ENCODE results near the gene CNEP1R1.

DNA sequence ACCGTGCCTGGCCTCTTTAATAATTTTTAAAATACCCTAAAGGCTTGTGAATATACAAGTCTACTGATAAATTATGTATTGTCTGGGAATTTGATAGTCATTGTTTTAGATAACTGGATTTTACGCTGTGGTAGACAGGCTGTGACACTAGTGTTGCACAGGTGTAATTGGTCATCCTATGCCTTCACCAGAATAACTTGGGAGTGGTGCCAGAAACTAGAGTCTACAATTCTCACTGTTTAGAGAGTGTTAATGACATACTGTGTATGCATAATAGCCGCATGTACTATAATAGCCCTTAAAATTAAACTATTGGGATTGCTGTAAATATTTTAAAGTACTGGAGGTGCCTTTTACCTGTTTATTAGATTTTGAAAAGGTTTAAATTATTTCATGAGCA, 11.4 kb downstream of the CNEP1R1 start:
- TF ChIP-seq CTCF (conservative IDR thresholded peaks at IDR 0.05; ENCODE audit: low read length) (no peak), EZH2phosphoT487 (IDR thresholded peaks at IDR 0.05; ENCODE audit: borderline replicate concordance) (no peak)

All from Loucy (cell line).